Esophagus squamous epithelium (tissue), 5 donors: ENCODE data around the gene CCK. TPM values are rescaled to one million over a fixed set of nuclear protein-coding genes. Genes with fewer than 3 reads are reported as not detected.

Experiments
- DNase-seq: peaks from one replicate; lab custom pipeline; 2025; lab: John Stamatoyannopoulos, UW
- H3K27ac ChIP-seq, 4 donors: fragments of 200-600 bp; sonication (generic); one replicate each; pipeline ENCODE4 v1.5.1; 2016 to 2019; ENCODE audit warnings: mild to moderate bottlenecking in 1 of 4
- H3K27me3 ChIP-seq, 4 donors: fragments of 200-600 bp; sonication (generic); 1 replicate in 3 of 4; 2 replicates in 1 of 4; pipeline versions ENCODE4 v1.5.1 to v1.6.0; 2017 to 2021; ENCODE audit warnings: antibody characterized with exemption in 1 of 4
- H3K36me3 ChIP-seq, 3 donors: fragments of 200-600 bp; sonication (generic); one replicate each; pipeline ENCODE4 v1.5.1; 2016 to 2019
- H3K4me1 ChIP-seq, 3 donors: fragments of 200-600 bp; sonication (generic); one replicate each; pipeline ENCODE4 v1.5.1; 2017 to 2019
- H3K4me3 ChIP-seq, 4 donors: fragments of 200-600 bp; sonication (generic); 1 replicate in 3 of 4; 2 replicates in 1 of 4; pipeline ENCODE4 v1.5.1; 2016 to 2019; ENCODE audit warnings: mild to moderate bottlenecking in 2 of 4, moderate library complexity in 1 of 4
- H3K9me3 ChIP-seq, 3 donors: fragments of 200-600 bp; sonication (generic); one replicate each; pipeline ENCODE4 v1.5.1; 2016 to 2019
- POLR2A ChIP-seq, 4 donors: fragments of 450-650 bp; IDR thresholded peaks; one replicate each; pipeline ENCODE4 v1.6.1; 2017; ENCODE audit warnings: antibody characterized with exemption in 4 of 4, mild to moderate bottlenecking in 4 of 4, moderate library complexity in 3 of 4
- WGBS, 2 donors: methylation state at CpG; one replicate each; pipeline ENCODE4 v1.1.5; 2018; 5-methylcytosine and 5-hydroxymethylcytosine counted together
- intact Hi-C: fragments of 100-400 bp; cut with DNase I; formaldehyde crosslinking; loops from one replicate; pipeline ENCODE4 v1.15.0; 2022
- total RNA-seq, 4 donors: library from RNA; depleted of rRNA; stranded (reverse); fragments of >200 nt; gene quantifications; one replicate each; pipeline ENCODE4 v1.1.0, GENCODE V29; 2016
- TF ChIP-seq, protein P1 (sequence below), 6 experiments: fragments of 450-650 bp in 4 of 6; fragments of 200-600 bp in 2 of 6; sonication (generic) in 2 of 6; IDR thresholded peaks; one replicate each; pipeline ENCODE4 v1.5.1; 2016 to 2019; ENCODE audit warnings: antibody characterized with exemption in 6 of 6, mild to moderate bottlenecking in 4 of 6, moderate library complexity in 4 of 6
- donor health status: DM: yes; HTN: yes; CAD: no.

CCK gene
- total RNA-seq, 4 donors from 2014 or later: 1.9 to 3.1 TPM; not detected in 2

GRCh38 chr3:42264399-42265058, 1.5 kb downstream of the CCK start:
- 11 to 20% methylated on average over 16 to 28 of the region's 37 CpGs for WGBS, 2 donors
- Histone ChIP-seq H3K36me3 (no peaks in the 10 kb centered on the region), H3K4me1 (peaks cover 0 to 37% (median 15%) of the 10 kb centered on the region in 3 donors), H3K4me3 (peak overlapping the region in 1 of 4 donors; percentile 36), H3K27me3 (peaks cover 8 to 99% (median 28%) of the 10 kb centered on the region in 4 donors), H3K9me3 (no peaks in the 10 kb centered on the region), H3K27ac (no peak overlapping the region)
- no peak for DNase-seq
- intact Hi-C loops: no loop called here
- TF ChIP-seq POLR2A (IDR thresholded peaks at IDR 0.05): no peak
- TF ChIP-seq, protein P1, sequence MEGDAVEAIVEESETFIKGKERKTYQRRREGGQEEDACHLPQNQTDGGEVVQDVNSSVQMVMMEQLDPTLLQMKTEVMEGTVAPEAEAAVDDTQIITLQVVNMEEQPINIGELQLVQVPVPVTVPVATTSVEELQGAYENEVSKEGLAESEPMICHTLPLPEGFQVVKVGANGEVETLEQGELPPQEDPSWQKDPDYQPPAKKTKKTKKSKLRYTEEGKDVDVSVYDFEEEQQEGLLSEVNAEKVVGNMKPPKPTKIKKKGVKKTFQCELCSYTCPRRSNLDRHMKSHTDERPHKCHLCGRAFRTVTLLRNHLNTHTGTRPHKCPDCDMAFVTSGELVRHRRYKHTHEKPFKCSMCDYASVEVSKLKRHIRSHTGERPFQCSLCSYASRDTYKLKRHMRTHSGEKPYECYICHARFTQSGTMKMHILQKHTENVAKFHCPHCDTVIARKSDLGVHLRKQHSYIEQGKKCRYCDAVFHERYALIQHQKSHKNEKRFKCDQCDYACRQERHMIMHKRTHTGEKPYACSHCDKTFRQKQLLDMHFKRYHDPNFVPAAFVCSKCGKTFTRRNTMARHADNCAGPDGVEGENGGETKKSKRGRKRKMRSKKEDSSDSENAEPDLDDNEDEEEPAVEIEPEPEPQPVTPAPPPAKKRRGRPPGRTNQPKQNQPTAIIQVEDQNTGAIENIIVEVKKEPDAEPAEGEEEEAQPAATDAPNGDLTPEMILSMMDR (IDR thresholded peaks at IDR 0.05): no peak

DNA sequence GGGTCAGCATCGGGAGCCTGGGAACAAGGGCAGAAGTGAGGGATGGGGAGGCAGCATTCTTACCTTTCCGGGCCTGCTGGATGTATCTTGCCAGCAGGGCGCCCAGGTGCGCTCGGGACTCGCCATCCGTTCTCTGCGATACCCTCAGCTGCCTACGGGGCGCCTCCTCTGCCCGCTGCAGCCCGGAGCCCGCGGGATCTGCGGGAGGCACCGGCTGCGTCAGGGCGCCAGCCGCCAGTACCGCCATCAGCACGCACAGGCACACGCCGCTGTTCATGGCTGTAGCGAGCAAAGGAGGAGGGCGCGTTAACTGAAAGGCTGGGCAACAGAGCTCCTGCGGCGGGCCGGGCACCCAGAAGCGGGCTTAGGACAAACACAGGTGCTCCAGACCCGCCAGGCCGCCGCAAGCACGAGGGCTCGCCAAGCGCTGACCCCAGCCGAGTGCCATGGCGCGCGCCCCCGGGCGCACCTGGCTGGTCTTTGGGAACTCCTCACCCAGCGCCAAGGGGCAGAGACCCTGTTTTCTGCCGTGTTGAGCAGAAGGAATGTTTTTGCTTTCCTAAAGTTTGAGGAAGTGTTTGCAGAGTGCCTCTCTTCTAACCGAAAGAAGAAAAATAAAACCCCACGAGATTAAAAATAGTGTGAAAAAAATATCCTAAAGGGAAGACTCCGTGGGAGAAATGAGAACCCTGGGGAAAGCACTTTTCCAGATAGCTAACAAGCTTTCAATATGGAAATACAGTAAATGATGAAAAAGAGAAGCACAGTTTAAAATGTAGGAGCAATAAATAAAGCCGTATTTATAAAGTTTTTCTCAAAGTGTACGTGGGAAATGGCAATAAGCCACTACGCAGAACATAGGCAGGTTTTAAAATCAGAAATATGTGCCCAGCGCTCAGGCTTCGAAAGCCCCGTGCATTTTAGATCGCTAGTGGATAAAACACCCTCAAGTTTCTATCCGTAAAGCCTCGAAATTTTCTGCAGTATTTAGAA, 2.3 kb downstream of the CCK start:
- H3K27ac ChIP-seq: no peak overlapping the region
- WGBS, 2 donors: 17 to 18% methylated on average over 30 to 32 of the region's 56 CpGs
- no peaks in the 10 kb centered on the region for H3K36me3 ChIP-seq
- no peak for TF ChIP-seq POLR2A (IDR thresholded peaks at IDR 0.05)
- TF ChIP-seq, protein P1 (IDR thresholded peaks at IDR 0.05): peak in 1 of 6 experiments; percentile 21
- peaks cover 0 to 37% (median 15%) of the 10 kb centered on the region in 3 donors for H3K4me1 ChIP-seq
- peak overlapping the region in 3 of 4 donors; percentile 11 to 52 (median 29) for H3K4me3 ChIP-seq
- no peak for DNase-seq
- H3K9me3 ChIP-seq: no peaks in the 10 kb centered on the region
- H3K27me3 ChIP-seq: peaks cover 8 to 96% (median 28%) of the 10 kb centered on the region in 4 donors
- intact Hi-C loops: no loop called here

GRCh38 chr3:42262525-42262924, 3.5 kb downstream of the CCK start:
- Histone ChIP-seq H3K27ac (no peak overlapping the region), H3K27me3 (peaks cover 8 to 96% (median 28%) of the 10 kb centered on the region in 4 donors), H3K4me3 (no peak overlapping the region), H3K4me1 (peaks cover 0 to 37% (median 15%) of the 10 kb centered on the region in 3 donors), H3K36me3 (no peaks in the 10 kb centered on the region), H3K9me3 (no peaks in the 10 kb centered on the region)
- intact Hi-C loops: no loop called here
- TF ChIP-seq POLR2A (IDR thresholded peaks at IDR 0.05): no peak
- 10 to 14% methylated on average over 1 of the region's 2 CpGs for WGBS, 2 donors
- no peak for DNase-seq

DNA sequence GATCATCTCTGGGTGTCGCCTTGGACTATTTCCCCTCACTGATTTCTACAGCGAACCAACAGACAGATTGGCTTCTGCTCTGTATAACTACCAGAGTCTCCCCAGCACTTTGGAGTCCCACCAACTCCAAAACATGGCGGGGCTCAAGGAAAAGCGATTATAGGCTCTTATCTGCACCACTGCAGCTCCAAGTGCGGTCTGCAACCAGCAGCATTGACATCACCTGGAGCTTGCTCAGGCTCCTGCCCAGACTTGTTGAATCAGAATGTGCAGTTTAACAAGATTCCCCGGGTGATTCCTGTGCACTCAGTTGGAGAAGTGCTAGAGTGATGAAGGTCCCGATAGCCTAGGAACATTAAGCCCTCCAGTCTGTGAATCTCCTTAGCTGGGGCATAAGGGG, 9.0 kb downstream of the CCK start:
- no peak for DNase-seq
- intact Hi-C loops: no loop called here
- peaks cover 0 to 15% (median 7%) of the 10 kb centered on the region in 3 donors for H3K4me1 ChIP-seq
- H3K27me3 ChIP-seq: peaks cover 0 to 71% (median 0%) of the 10 kb centered on the region in 4 donors
- H3K9me3 ChIP-seq: no peaks in the 10 kb centered on the region
- no peaks in the 10 kb centered on the region for H3K36me3 ChIP-seq
- 45 to 65% methylated on average over 2 to 5 of the region's 7 CpGs for WGBS, 2 donors
- TF ChIP-seq POLR2A (IDR thresholded peaks at IDR 0.05): no peak
- TF ChIP-seq, protein P1 (IDR thresholded peaks at IDR 0.05): no peak
- H3K4me3 ChIP-seq: no peak overlapping the region
- H3K27ac ChIP-seq: no peak overlapping the region

GRCh38 chr3:42256135-42256819, 9.7 kb downstream of the CCK start:
- 67 to 71% methylated on average over 1 of the region's 1 CpG for WGBS, 2 donors
- DNase-seq: no peak
- Histone ChIP-seq H3K4me1 (peaks cover 0 to 15% (median 7%) of the 10 kb centered on the region in 3 donors), H3K27me3 (peaks cover 0 to 69% (median 0%) of the 10 kb centered on the region in 4 donors), H3K27ac (no peak overlapping the region), H3K4me3 (no peak overlapping the region), H3K9me3 (no peaks in the 10 kb centered on the region), H3K36me3 (no peaks in the 10 kb centered on the region)
- TF ChIP-seq, protein P1 (IDR thresholded peaks at IDR 0.05): no peak
- TF ChIP-seq POLR2A (IDR thresholded peaks at IDR 0.05): no peak
- intact Hi-C loops: no loop called here
